OCI-LY3 (cell line): ENCODE measurements around the gene IP6K1.

Experiments used
- H2AFZ ChIP-seq: fragments of 200-600, 300-600 bp; shearing (Covaris generic); 2 replicates; pipeline ENCODE4 v1.6.0; 2014; ENCODE audit warnings: antibody characterized with exemption, low read depth, low read length
- H3K27ac ChIP-seq: fragments of 200-600, 300-600 bp; sonication (generic); 2 replicates; pipeline ENCODE4 v1.5.1; 2014; ENCODE audit warnings: mild to moderate bottlenecking, low read length, moderate library complexity, mixed read lengths
- H3K27me3 ChIP-seq: fragments of 200-600, 300-600 bp; sonication (generic); 2 replicates; pipeline ENCODE4 v1.6.1; 2014; ENCODE audit warnings: low read depth, low read length, mixed read lengths
- H3K36me3 ChIP-seq: fragments of 200-600, 300-600 bp; sonication (generic); replicated peaks from 2 replicates; pipeline ENCODE3; 2014; ENCODE audit warnings: low read depth, low read length, mixed read lengths
- H3K4me1 ChIP-seq: fragments of 300-600, 200-600 bp; sonication (generic); 2 replicates; pipeline ENCODE4 v1.6.1; 2014; ENCODE audit warnings: low read length, mixed read lengths
- H3K4me2 ChIP-seq: fragments of 200-600, 300-600 bp; sonication (generic); 2 replicates; pipeline ENCODE4 v1.6.1; 2014; ENCODE audit warnings: low read length, mixed read lengths
- H3K4me3 ChIP-seq: fragments of 300-600, 200-600 bp; sonication (generic); 2 replicates; pipeline ENCODE4 v1.5.1; 2014; ENCODE audit warnings: antibody characterized with exemption, mild to moderate bottlenecking, low read length, moderate library complexity
- H3K79me2 ChIP-seq: fragments of 300-600, 200-600 bp; shearing (Covaris generic); 2 replicates; pipeline ENCODE4 v1.6.1; 2014; ENCODE audit warnings: mild to moderate bottlenecking, low read length, mixed read lengths
- H3K9ac ChIP-seq: fragments of 300-600, 200-600 bp; shearing (Covaris generic); 2 replicates; pipeline ENCODE4 v1.6.0; 2014; ENCODE audit warnings: mild to moderate bottlenecking, low read length, moderate library complexity
- H3K9me3 ChIP-seq: fragments of 200-600, 300-600 bp; shearing (Covaris generic); 2 replicates; pipeline ENCODE4 v1.6.1; 2014; ENCODE audit warnings: low read length, mixed read lengths; ENCODE audit not compliant: insufficient read depth
- H4K20me1 ChIP-seq: fragments of 200-600, 300-600 bp; sonication (generic); 2 replicates; pipeline ENCODE4 v1.6.1; 2016; ENCODE audit warnings: low read length, mixed read lengths; ENCODE audit not compliant: insufficient read depth
- CTCF ChIP-seq: fragments of 200-600, 300-600 bp; sonication (generic); IDR thresholded peaks from 2 replicates; pipeline ENCODE4 v1.5.1; 2014; ENCODE audit warnings: antibody characterized with exemption, low read length, low read depth
- EZH2phosphoT487 ChIP-seq: fragments of 200-600 bp; shearing (Covaris generic); IDR thresholded peaks from 2 replicates; pipeline ENCODE4 v1.6.1; 2018; ENCODE audit warnings: antibody characterized with exemption, mixed run types, low read depth

The IP6K1 gene

GRCh38 chr3:49716169-49716568, 70.2 kb downstream of the IP6K1 start:
- Histone ChIP-seq H3K9ac (no peak overlapping the region), H2AFZ (no peak overlapping the region), H4K20me1 (no peaks in the 10 kb centered on the region), H3K36me3 (peaks cover 37% of the 10 kb centered on the region), H3K79me2 (no peaks in the 10 kb centered on the region; the same call in 1 of the 2 replicates), H3K9me3 (no peaks in the 10 kb centered on the region), H3K4me1 (no peaks in the 10 kb centered on the region), H3K4me2 (no peak overlapping the region), H3K27ac (no peak overlapping the region), H3K27me3 (no peaks in the 10 kb centered on the region), H3K4me3 (no peak overlapping the region)
- TF ChIP-seq CTCF (no peak), EZH2phosphoT487 (no peak)

- TF ChIP-seq CTCF (no peak), EZH2phosphoT487 (no peak)
- H3K27ac ChIP-seq, result no peak overlapping the region
- H3K4me1 ChIP-seq, result no peaks in the 10 kb centered on the region
- no peaks in the 10 kb centered on the region for H3K9me3 ChIP-seq
- H3K36me3 ChIP-seq, result peaks cover 32% of the 10 kb centered on the region
- no peaks in the 10 kb centered on the region for H4K20me1 ChIP-seq
- H3K4me2 ChIP-seq, result no peak overlapping the region
- H2AFZ ChIP-seq, result no peak overlapping the region
- no peaks in the 10 kb centered on the region for H3K27me3 ChIP-seq
- no peaks in the 10 kb centered on the region for H3K79me2 ChIP-seq
- H3K9ac ChIP-seq, result no peak overlapping the region
- H3K4me3 ChIP-seq, result no peak overlapping the region
Observed at GRCh38 chr3:49715611-49716121, 70.7 kb downstream of the IP6K1 start.

GRCh38 chr3:49714728-49715550, 71.4 kb downstream of the IP6K1 start:
- Histone ChIP-seq H3K4me2 (no peak overlapping the region), H2AFZ (no peak overlapping the region), H3K27ac (no peak overlapping the region), H3K4me3 (no peak overlapping the region), H3K27me3 (no peaks in the 10 kb centered on the region), H3K4me1 (no peaks in the 10 kb centered on the region), H3K36me3 (peaks cover 30% of the 10 kb centered on the region), H3K9me3 (no peaks in the 10 kb centered on the region), H3K9ac (no peak overlapping the region), H3K79me2 (no peaks in the 10 kb centered on the region), H4K20me1 (no peaks in the 10 kb centered on the region)
- TF ChIP-seq EZH2phosphoT487 (no peak), CTCF (no peak)

- Histone ChIP-seq H3K9ac (no peak overlapping the region), H3K79me2 (no peaks in the 10 kb centered on the region), H3K9me3 (no peaks in the 10 kb centered on the region), H3K4me3 (no peak overlapping the region), H3K36me3 (peaks cover 21% of the 10 kb centered on the region), H4K20me1 (no peaks in the 10 kb centered on the region), H3K4me1 (no peaks in the 10 kb centered on the region), H2AFZ (no peak overlapping the region), H3K27ac (no peak overlapping the region), H3K4me2 (no peak overlapping the region), H3K27me3 (no peaks in the 10 kb centered on the region)
- TF ChIP-seq EZH2phosphoT487 (no peak), CTCF (no peak)
Observed at GRCh38 chr3:49713336-49714105, 72.8 kb downstream of the IP6K1 start.
